Right lobe of liver (tissue), 6 donors: ENCODE data around the gene OBSCN. TPM values are rescaled to one million over a fixed set of nuclear protein-coding genes. Genes with fewer than 3 reads are reported as not detected.

Experiments used
- ATAC-seq, 4 donors: fragments of 200-7000 bp; cut with Tn5 transposase; one replicate each; pipeline ENCODE4 v1.9.1; 2020; ENCODE audit warnings: mild to moderate bottlenecking in 4 of 4, moderate library complexity in 4 of 4
- DNase-seq, 3 donors: peaks; one replicate each; pipeline ENCODE4 v3.0.0-alpha.2; 2020
- H3K27ac ChIP-seq, 3 donors: fragments of 200-600 bp; one replicate each; pipeline ENCODE4 v1.8.0; 2022
- H3K27me3 ChIP-seq, 2 donors: fragments of 200-600 bp; one replicate each; pipeline ENCODE4 v1.8.0; 2022
- H3K36me3 ChIP-seq, 4 donors: fragments of 200-600 bp; sonication (generic) in 1 of 4; one replicate each; pipeline versions ENCODE4 v1.5.1 to v1.8.0; 2017 to 2022; ENCODE audit warnings: control low read depth in 1 of 4
- H3K4me1 ChIP-seq, 4 donors: fragments of 200-600 bp; sonication (generic) in 1 of 4; one replicate each; pipeline versions ENCODE4 v1.5.1 to v1.8.0; 2017 to 2022; ENCODE audit warnings: control low read depth in 1 of 4
- H3K4me3 ChIP-seq, 3 donors: fragments of 200-600 bp; one replicate each; pipeline ENCODE4 v1.8.0; 2022
- H3K9me3 ChIP-seq, 4 donors: fragments of 200-600 bp; sonication (generic) in 1 of 4; one replicate each; pipeline versions ENCODE4 v1.5.1 to v1.8.0; 2017 to 2022; ENCODE audit warnings: control low read depth in 1 of 4
- POLR2A ChIP-seq: fragments of 450-650 bp; IDR thresholded peaks from one replicate; pipeline ENCODE4 v1.6.1; 2017; ENCODE audit warnings: antibody characterized with exemption, mild to moderate bottlenecking
- WGBS: methylation state at CpG from one replicate; pipeline ENCODE4 v1.1.6; 2018; ENCODE audit warnings: low coverage, low lambda C conversion rate; ENCODE audit not compliant: insufficient coverage; ENCODE audit errors: missing lambda C conversion rate; 5-methylcytosine and 5-hydroxymethylcytosine counted together
- intact Hi-C, 2 donors: fragments of 100-400 bp; cut with DNase I; formaldehyde crosslinking; loops; one replicate each; pipeline versions ENCODE4 v1.11.2 to v1.14.1; 2022
- total RNA-seq, 6 experiments: library from RNA; depleted of rRNA in 2 of 6; stranded (reverse); fragments of >200 nt in 2 of 6; fragmentation: NEBNext Ultra II Directional in 3 of 6; extraction: Animal tissue kit (Norgen Biotek cat#: 25700) in 3 of 6; gene quantifications; one replicate each; pipeline versions ENCODE4 v1.1.0 to v1.2.4, GENCODE V29; 2016 to 2023
- TF ChIP-seq, protein P1 (sequence below), 4 donors: fragments of 200-600 bp in 3 of 4; fragments of 450-650 bp in 1 of 4; IDR thresholded peaks; one replicate each; pipeline versions ENCODE4 v1.5.1 to v1.8.0; 2016 to 2022; ENCODE audit warnings: antibody characterized with exemption in 4 of 4, mild to moderate bottlenecking in 2 of 4
- donor health status: DM: no; HTN: yes; CAD: no.
- donor health status: DM: no; HTN: no; CAD: no.
- donor health status: DM: no; HTN: no; CAD: no.
- donor health status: DM: no; HTN: yes; CAD: no.
- donor health status: DM: no; HTN: yes; CAD: no.

The OBSCN gene
- total RNA-seq, 6 experiments from 2014 or later = 0.43 to 3.5 (median 2.0) TPM

DNA sequence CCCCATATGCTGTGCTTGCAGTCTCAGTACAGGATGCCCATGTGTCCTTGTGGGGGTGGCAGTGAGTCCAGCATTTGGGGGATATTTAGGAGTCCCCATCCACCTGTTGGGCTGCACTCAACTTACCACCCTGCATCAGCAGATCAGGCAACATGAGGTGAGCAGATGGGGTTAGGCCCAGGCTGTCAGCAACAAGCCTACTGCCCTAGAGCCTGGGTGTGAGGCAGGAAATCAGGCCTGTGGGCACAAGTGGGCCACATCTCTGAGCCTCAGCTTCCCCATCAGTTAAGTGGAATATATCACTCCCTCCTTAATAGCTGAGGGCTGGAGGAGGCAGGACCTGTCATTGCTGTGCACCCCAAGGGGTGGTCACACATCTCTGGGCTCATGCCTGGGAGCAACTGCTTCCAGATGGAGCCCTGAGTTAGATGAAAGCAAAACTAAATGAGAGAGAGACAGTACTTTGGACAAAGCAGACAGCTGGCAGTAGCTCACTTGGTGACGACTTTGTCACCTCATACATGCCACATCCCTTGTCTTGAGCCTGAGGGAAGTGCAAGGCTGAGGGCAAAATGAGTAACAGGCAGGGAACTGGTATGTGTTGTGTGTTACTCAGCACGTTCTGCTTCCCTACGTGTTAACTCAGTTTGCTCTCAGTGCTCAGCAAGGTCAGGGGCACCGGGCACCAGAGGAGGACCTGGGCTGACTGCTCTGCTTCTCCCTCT, 150.4 kb downstream of the OBSCN start:
- TF ChIP-seq, protein P1, sequence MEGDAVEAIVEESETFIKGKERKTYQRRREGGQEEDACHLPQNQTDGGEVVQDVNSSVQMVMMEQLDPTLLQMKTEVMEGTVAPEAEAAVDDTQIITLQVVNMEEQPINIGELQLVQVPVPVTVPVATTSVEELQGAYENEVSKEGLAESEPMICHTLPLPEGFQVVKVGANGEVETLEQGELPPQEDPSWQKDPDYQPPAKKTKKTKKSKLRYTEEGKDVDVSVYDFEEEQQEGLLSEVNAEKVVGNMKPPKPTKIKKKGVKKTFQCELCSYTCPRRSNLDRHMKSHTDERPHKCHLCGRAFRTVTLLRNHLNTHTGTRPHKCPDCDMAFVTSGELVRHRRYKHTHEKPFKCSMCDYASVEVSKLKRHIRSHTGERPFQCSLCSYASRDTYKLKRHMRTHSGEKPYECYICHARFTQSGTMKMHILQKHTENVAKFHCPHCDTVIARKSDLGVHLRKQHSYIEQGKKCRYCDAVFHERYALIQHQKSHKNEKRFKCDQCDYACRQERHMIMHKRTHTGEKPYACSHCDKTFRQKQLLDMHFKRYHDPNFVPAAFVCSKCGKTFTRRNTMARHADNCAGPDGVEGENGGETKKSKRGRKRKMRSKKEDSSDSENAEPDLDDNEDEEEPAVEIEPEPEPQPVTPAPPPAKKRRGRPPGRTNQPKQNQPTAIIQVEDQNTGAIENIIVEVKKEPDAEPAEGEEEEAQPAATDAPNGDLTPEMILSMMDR (IDR thresholded peaks at IDR 0.05) = no peak
- TF ChIP-seq POLR2A = no peak
- ATAC-seq (no peak), DNase-seq (no peak)
- Histone ChIP-seq H3K36me3 (no peaks in the 10 kb centered on the region), H3K27ac (no peak overlapping the region), H3K9me3 (no peaks in the 10 kb centered on the region), H3K4me3 (no peak overlapping the region), H3K27me3 (no peaks in the 10 kb centered on the region), H3K4me1 (no peaks in the 10 kb centered on the region)
- WGBS = 33% methylated on average over 1 of the region's 4 CpGs
- intact Hi-C loops = no loop called here

DNA sequence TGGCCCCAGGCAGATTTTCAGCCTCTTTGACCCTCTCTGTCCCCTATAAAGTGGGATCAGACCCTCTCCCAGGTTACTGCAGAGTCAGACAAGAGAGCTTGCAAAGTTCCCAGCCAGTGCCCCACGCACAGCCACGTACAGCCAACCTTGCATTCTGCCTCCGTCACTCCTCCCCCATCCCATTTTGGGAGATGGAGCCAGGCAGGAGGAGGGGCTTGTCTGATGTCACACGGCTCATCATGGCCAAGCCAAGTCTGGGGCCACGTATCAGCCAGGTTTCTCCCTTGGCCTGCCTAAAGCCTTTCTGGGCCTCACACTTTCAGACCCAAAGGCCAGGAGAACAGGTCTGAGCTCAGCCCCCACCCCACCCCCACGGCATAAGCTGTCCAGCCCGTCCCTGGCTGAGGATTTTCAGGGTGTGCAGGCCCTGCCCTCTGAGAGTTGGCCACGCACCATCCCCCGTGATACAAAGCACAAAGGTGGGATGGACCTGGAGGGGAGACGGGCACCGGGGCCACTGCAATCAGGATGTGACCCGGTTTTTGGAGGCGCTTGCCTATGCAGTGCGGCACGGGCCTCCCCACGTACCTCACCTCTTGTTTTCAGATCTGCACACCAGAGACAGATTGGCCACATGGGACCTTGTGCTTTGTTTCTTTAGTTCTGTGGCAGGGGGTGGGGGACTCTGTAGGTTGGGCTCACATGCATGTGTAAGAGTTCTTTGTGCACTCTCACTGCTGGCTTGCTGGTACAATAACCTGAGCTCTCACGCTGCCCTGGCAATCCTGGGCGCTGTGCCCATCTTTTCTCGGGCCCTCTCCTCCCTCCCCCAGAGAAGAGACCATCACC, 151.1 kb downstream of the OBSCN start:
- H3K4me1 ChIP-seq = no peaks in the 10 kb centered on the region
- no peak overlapping the region for H3K4me3 ChIP-seq
- DNase-seq (no peak), ATAC-seq (no peak)
- no peaks in the 10 kb centered on the region for H3K27me3 ChIP-seq
- H3K36me3 ChIP-seq = no peaks in the 10 kb centered on the region
- WGBS = no CpG with 5 or more reads among the region's 19 CpGs
- no peak overlapping the region for H3K27ac ChIP-seq
- TF ChIP-seq, protein P1 (IDR thresholded peaks at IDR 0.05) = no peak
- intact Hi-C loops = no loop called here
- H3K9me3 ChIP-seq = no peaks in the 10 kb centered on the region

DNA sequence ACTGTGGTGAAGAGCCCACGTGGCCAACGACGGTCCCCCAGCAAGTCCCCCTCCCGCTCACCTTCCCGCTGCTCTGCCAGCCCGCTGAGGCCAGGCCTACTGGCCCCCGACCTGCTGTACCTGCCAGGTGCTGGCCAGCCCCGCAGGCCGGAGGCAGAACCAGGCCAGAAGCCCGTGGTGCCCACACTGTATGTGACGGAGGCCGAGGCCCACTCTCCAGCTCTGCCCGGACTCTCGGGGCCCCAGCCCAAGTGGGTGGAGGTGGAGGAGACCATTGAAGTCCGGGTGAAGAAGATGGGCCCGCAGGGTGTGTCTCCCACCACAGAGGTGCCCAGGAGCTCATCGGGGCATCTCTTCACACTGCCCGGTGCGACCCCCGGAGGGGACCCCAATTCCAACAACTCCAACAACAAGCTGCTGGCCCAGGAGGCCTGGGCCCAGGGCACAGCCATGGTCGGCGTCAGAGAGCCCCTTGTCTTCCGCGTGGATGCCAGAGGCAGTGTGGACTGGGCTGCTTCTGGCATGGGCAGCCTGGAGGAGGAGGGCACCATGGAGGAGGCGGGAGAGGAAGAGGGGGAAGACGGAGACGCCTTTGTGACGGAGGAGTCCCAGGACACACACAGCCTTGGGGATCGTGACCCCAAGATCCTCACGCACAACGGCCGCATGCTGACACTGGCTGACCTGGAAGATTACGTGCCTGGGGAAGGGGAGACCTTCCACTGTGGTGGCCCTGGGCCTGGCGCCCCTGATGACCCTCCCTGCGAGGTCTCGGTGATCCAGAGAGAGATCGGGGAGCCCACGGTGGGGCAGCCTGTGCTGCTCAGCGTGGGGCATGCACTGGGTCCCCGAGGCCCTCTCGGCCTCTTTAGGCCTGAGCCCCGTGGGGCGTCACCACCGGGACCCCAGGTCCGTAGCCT, 152.0 kb downstream of the OBSCN start:
- H3K36me3 ChIP-seq = no peaks in the 10 kb centered on the region
- ATAC-seq = no peak
- no peaks in the 10 kb centered on the region for H3K27me3 ChIP-seq
- 91% methylated on average over 8 of the region's 45 CpGs for WGBS
- H3K9me3 ChIP-seq = no peaks in the 10 kb centered on the region
- intact Hi-C loops = no loop called here
- peak in 1 of 3 donors; percentile 33 for DNase-seq
- no peaks in the 10 kb centered on the region for H3K4me1 ChIP-seq
- no peak for TF ChIP-seq POLR2A
- TF ChIP-seq, protein P1 (IDR thresholded peaks at IDR 0.05) = no peak
- no peak overlapping the region for H3K4me3 ChIP-seq
- no peak overlapping the region for H3K27ac ChIP-seq

DNA sequence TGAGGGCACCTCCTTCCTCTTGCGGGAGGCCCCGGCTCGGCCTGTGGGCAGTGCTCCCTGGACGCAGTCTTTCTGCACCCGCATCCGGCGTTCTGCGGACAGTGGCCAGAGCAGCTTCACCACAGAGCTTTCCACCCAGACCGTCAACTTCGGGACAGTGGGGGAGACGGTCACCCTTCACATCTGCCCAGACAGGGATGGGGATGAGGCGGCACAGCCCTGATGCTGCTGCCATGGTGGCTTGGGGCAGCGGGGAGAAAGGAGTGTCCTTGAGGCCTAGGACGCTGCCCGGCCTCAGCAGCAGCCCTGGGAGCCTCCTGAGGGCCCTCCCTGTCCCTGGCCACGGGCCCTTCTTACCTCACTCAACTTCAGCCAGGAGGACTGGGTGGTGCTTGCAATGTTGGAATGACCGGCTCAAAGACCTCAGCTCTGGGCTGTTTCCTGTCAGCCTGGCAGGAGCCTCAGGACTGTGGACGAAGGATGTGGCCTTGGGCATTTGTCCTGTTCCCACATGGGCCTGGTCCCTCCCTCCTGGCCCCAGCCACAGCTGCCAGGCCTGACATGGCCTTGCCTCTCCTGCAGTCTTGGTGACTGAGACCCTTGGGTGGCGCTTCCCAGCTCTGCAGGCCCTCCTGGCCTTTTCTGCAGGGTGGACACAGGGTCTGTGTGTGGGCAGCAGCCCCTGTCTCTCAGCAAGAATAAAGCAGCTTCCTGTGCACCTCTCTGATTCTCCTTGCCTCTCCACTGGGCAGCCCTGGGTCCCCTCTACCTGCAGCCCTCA, 152.9 kb downstream of the OBSCN start:
- intact Hi-C loops = no loop called here
- peak in 2 of 4 donors; percentile 13 to 52 for ATAC-seq
- Histone ChIP-seq H3K4me1 (no peaks in the 10 kb centered on the region), H3K27ac (no peak overlapping the region), H3K36me3 (no peaks in the 10 kb centered on the region), H3K27me3 (no peaks in the 10 kb centered on the region), H3K9me3 (no peaks in the 10 kb centered on the region), H3K4me3 (no peak overlapping the region)
- TF ChIP-seq, protein P1 (IDR thresholded peaks at IDR 0.05) = no peak
- TF ChIP-seq POLR2A = no peak
- WGBS = 20% methylated on average over 1 of the region's 19 CpGs
- DNase-seq = peak in 2 of 3 donors; percentile 10 to 51
